GM21390 (cell line): ENCODE measurements around the gene COX7A2.

Experiments used
- ATAC-seq: cut with Tn5 transposase; IDR thresholded peaks from one replicate; pipeline ENCODE4 v1.9.1; 2021; ENCODE audit not compliant: unreplicated experiment

COX7A2 gene

DNA sequence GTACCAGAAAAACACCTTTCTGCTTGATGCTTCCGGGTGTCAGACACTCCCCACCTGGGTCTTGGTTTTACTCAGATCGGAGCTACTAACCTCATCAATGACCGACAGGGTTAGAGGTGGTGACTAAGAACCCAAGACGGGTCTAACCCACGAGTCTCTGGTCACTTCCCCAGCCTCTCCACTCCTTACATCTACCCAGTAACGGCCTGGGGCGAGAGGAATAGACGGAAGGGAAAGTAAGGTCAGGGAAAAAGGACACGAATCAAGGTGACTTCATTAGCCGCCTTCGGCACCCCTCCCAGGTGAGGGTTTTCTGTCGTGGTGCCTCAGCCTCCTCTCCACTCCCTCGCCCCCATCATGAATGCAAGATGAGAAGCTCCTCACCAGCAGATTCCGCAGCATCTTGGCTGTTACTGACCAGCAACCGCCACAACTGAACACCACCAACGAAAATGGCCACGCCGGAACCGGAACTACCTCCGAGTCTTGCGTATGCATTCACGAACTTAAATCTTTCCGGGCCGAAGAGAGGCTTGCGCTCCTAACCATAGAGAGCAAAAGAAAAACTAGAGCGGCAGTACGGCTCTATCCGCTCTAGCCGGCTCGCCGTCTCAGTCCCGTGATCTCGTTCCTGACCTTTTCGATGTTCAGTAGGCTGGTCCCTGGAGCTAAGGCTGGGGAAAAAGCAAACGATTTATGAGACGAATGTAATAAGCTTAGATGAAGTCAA lies at the start of gene COX7A2:
Gene COX7A2, minus strand, starts transcription at position 469 of the 730 bp plus-strand sequence. Its CDS starts 67 bp downstream, at position 402.
- ATAC-seq: peak; percentile 95

- ATAC-seq: no peak
These were observed 49.0 kb upstream of the COX7A2 start for GRCh38 chr6:75292555-75292954.

- no peak for ATAC-seq
These were observed 48.1 kb upstream of the COX7A2 start for GRCh38 chr6:75291744-75292143.

DNA sequence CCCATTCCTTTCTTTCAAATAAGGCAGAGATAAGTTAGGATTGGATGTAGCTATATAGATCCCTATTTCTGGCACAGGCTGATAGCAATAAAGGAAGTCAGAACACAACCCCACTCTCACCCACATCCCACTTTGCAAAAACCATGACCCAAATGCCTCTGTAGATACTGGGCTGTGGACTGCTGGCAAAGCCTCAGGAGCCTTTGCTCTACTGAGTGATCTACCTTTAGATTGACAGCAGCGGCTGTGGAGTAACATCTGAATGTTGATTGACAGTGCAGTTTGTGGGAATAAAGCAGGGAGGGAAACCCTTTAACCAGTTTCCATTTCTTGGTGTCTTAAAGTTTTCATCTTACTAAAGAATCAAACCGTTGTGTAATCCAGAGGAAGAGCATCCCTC lies 47.7 kb upstream of the COX7A2 start:
- ATAC-seq: no peak

DNA sequence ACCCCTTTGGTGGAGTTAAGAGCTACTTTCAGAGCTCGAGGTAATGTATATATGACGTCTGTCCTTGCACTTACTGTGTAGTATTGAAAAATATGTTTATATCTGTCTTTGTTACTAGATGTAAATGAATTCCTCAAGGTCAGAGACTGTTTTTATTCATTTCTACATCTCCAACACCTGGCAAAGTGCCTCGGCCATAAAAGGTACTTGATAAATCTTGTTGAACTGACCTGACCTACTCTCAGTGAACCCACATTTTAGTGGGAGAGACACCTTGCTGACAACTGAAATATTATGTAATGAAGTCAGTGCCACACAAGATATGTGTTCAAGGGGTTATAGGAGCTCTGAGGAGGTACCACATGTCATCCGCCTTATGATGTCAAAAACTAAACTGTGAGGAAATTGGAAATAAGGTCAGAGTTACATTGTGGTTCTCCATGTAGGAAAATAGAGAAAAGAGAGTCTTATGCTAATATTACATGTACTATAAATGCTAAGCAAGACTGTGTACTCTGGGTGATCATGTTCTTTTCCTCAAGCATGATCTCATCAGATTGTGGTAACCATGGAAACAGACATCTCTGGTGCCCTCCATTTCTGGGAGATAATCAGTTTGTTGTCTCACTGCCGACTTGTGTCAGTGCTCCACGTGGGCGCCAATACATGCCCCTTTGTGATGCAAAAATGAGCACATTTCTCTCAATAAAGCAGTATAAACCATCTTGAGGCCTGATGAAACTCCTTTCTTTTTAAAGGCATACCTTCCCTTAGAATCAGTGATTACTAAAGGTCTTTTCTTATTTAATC lies 46.7 kb upstream of the COX7A2 start:
- ATAC-seq: no peak

DNA sequence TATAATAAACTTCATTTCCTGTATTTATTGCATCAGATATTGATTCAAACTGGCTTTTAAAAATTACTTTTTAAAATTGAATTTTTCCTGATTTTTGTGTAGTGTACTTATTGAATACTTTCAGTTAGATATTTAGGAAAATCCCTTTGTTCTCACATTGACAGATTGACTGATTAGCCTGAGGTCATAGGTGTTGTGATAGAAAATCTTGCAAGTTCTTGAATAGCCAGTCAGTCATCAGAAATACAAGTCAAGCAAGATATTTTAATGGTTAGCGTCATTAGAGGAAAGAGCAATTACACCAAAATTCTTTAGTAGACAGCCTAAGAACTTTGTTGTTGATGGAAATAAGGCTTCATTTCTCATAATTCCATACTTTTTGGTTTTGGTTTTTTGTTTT lies 44.4 kb upstream of the COX7A2 start:
- no peak for ATAC-seq

DNA sequence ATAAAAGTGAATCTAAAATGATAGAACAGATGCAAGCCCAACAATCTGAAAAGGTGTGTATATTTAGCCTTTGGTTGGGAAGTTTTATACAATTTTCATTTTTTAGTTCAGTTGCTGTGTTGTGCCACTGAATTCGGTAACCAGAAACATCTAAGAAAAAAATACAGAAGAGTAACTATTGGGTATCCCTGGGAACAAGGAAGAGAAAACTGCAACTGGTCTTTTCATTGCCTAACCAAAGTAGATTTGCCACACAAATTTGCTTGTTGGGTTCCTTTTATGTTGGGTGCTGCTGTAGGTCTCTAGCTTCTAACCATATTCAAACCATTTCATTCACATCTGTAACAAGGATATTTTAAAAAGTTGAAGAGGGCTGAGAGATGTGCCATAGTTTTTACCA lies 43.8 kb upstream of the COX7A2 start:
- no peak for ATAC-seq

DNA sequence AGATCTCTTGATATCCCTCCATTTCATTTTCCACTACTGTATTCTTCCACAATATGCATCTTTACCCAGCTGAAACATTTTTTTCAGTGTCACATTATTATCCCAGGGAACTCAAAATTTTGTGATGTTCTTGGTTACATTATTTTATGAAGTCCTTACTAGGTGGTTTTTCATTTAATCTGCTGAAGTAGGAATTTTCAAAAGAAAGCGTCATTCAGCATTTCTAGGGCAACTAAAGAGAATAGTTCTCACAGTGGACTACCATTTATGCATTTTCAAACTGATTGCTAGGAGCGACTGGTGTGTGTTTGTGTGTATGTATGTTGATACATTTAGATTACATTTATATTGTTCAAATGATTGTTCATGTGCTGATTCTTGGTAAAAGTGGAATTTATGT lies 43.4 kb upstream of the COX7A2 start:
- no peak for ATAC-seq

DNA sequence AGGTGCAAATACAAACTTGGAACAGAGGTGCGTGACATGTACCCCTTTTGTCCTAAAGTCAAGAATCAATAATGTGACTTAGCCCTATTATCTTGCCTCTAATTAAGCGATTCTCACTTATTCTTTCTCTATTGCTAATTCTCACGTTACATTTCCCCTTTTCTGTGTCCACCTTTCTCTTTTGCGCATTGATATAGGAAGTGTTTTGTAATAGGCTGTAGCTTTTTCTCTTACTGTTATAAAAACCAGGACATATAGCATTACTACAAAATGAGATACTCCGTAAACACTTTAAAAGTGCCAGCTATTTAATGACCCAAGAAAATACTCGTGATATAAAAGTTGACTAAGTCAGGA lies 41.7 kb upstream of the COX7A2 start:
- ATAC-seq: peak; percentile 12

DNA sequence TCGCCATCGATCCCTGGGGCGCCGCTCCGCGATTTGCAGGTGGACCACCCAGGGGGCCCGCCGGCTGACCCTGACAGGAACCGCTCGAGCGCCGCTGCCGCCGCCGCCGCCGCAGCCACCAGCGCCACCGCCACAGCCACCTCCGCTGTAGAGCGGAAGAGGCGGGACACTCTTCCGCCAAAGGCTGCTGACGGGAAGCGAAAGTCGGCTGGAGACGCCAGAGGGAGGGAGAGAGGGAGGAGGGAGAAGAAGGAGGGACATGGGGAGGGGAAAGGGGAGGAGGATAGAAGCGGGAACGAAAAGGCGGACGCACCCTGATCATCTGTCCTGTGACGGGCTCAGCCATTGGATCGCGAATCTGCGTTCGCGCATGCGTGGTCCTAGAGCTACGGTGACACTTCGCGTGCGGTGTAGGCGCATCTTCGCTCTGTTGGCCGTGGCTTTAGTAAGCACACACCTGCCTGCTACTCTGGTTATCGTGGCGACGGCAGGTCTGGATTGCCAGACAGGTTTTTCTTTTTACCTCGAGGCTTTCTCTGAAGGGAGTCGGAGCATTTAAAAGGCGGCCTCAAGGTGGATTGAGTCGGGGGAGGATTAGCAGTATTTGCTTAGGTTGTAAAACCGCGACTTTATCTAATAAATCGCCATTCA lies 41.2 kb upstream of the COX7A2 start, which contains the start of gene TMEM30A:
Gene TMEM30A, minus strand, starts transcription at position 161 of the 651 bp plus-strand sequence. Its CDS starts 154 bp downstream, at position 7.
- peak; percentile 91 for ATAC-seq

GRCh38 chr6:75283907-75284631 lies 40.5 kb upstream of the COX7A2 start:
- ATAC-seq: peak; percentile 24

DNA sequence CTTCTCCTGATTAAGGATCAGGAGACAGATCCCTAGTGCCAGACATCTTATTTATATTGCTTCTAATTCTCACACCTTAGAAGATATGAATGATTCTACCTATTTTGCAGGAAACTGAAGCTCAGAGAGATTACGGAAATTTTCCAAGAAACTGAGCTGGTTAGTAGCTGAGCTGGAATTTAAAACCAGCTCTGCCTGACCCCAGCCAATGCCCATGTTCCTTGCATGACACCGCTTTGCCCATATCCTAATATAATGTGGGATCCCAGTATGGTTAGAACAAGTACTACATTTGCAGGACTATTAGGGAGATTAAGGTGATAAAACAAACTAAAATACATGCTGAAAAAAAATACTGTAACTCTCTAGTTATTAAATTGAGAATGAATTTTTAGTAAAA lies 39.1 kb upstream of the COX7A2 start:
- ATAC-seq: no peak

DNA sequence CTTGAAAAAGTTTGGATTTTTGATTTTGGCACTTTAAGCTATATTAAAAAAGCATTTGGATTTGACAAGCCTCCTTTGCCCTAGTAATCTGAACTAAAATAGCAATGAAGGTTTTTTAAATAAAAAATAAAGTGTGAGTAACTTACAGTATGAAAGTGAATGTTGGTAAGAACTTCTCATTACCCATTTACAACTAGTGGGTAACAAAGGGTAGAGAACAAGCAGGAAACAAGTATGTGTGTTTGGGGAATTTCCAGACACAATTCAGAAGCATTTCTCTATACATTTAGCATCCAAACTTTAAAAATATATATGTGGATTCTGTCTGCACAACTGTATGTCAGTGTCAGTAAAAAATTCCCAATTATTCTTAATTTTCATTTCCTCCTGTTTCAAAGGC lies 38.1 kb upstream of the COX7A2 start:
- no peak for ATAC-seq

DNA sequence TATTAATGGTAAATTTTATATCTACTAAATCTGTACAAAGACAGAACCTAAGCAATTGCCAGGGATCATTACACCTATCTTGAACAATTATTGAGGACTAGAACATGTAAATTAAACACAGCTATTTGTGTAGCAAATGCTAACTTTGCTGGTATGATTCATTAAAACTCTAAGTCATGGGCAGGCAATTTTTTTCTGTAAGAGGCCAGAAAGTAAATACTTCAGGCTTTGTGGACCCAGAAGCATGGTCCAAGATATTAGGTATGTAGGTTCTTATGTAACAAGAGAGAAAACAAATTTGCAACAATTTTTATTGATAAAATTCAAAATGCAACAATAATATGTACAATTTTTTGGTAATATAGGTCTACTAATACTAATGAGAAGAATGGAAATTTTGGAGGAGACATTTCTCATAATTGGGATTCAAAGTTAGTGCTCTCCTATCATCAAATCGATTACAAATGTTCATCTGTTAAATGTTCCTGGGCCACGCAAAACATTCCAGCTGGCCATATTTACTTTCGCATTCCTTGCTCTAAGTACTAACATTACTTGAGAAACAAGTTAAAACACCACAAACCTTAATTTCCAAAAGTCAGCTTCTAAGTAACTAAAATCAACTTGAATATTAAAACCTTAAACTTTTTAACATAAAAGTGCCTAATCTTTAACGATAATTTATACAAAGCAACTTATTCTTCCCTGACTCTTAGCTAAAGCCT lies 36.7 kb upstream of the COX7A2 start:
- no peak for ATAC-seq

GRCh38 chr6:75279418-75279817 lies 35.8 kb upstream of the COX7A2 start:
- no peak for ATAC-seq

GRCh38 chr6:75278474-75279077 lies 35.0 kb upstream of the COX7A2 start:
- ATAC-seq: no peak

GRCh38 chr6:75275067-75275466 lies 31.5 kb upstream of the COX7A2 start:
- no peak for ATAC-seq

DNA sequence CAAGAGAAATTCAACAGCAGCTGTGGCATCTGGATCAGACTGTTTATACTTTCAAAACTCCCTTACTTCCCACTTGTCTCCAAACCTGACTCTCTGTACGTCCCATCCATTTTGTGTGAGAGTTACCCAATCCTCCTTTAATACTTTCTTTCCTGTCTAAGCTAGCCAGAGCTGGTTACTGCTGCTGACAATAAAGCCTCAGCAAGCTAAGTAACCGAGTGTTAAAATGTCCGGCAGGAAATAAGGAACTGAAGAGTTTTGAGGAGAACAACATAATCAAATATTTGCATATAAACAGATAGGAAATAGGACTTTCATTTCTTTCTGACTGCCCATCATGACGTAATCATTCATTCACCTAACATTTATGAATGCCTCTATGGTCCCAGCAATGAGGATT lies 29.4 kb upstream of the COX7A2 start:
- no peak for ATAC-seq

DNA sequence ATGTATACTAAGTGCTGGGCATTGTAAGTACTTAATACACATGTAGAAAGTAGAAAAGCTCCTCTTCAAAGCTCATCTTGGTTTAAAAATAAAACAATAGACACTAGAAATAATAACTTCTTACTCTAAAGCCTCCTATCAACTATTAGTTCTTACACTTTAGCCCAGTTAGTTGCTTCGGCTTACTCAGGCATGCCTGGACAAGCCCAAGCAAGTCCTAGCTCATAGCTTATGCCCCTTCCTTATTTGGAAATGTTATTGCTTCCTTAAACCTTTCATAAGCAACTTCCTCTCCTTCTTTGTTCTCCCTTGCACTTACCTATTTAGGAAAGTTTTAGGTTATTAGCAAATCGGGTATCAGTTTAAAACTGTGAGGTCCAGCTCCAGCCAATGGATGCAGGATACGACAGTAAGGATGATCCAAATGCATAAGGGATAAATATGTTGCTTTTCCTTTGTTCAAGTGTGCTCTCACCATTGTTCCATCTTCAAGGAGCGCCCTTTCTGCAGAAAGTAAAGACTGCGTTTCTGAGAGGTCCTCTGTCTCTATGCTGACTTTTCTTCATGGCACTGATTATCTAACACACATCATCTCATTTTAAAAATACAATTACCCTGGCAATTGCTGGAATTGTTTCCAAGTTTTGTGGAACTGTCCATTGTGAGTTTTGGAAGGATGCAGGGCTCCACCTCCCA lies 28.7 kb upstream of the COX7A2 start:
- no peak for ATAC-seq

DNA sequence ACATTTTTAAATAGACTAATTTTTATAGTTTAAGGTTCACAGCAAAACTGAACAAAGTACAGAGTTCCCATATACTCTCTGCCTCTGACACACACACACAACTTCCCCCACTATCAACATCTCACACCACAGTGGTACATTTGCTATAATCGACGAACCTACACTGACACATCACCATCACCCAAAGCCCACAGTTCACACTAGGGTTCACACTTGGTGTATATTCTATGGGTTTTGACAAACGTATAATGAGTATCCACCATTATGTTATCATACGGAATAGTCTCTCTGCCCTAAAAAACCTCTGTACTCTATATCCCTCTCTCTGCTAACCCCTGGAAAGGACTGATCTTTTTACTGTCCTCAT lies 25.4 kb upstream of the COX7A2 start:
- no peak for ATAC-seq
